ENCODE measurements around the gene PPP1R8. TPM values are rescaled to one million over a fixed set of nuclear protein-coding genes. Genes with fewer than 3 reads are reported as not detected.

Gene PPP1R8
- total RNA-seq, 1 experiment from 2014 or later, result 57.4 TPM

DNA sequence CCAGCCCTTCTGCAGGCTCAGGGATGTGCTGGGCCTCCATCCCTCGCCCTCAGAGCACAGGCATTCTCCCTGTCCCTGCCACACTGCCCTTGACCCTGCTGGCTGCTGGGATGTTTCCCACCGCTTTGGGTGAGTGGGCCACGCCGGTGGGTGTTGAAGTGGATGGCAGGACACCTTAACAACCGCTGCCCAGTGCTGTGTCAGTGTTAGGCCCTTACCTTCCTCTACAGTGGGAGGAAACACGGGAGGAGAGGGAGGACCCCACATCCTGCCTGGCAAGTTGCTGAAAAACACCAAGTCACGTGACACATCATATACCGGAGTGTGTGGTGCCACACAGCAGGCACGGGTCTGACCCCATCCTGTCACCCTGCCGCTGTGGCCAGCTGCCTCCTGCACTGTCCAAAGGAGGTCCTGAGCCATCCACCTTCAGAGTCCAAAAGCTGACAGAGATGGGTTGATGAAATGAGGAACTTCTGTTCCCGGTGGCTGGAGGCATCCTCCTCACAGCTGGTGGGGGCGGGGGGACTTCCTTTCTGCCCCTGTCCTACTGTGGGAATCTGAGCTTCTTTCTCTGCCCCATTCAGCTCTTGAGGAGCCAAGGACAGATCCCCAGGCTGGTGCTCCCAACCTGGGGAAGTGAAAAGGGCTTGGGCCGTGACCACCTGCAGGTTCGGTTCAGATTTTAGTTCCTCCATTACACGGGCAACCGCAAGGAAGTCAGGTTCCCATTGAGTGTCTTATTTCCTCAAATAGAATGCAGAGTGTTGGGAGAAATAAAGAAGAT, 38.5 kb downstream of the PPP1R8 start:
- Histone ChIP-seq H3K36me3 (ENCODE audit: control insufficient read depth in 1 of 2, insufficient read depth in 2 of 2, low read length in 2 of 2) (no peaks in the 10 kb centered on the region), H2AFZ (ENCODE audit: low read depth, low read length, poor library complexity, severe bottlenecking) (no peak overlapping the region), H3K9me2 (ENCODE audit: insufficient read depth) (no peaks in the 10 kb centered on the region), H3K9ac (ENCODE audit: low read length) (no peak overlapping the region), H3K27ac (ENCODE audit: low read depth, low read length) (no peak overlapping the region), H3K79me2 (ENCODE audit: insufficient read depth, low read length) (no peaks in the 10 kb centered on the region), H3K4me2 (ENCODE audit: low read length) (no peak overlapping the region), H3K4me3 (replicated peaks in 1 of 2; ENCODE audit: low read depth in 1 of 2, low read length in 2 of 2) (no peak overlapping the region), H3K27me3 (ENCODE audit: insufficient read depth, low read length) (no peaks in the 10 kb centered on the region), H4K20me1 (ENCODE audit: insufficient read depth) (no peaks in the 10 kb centered on the region), H3K4me1 (ENCODE audit: control insufficient read depth in 1 of 2, insufficient read depth in 2 of 2, low read length in 2 of 2) (peaks cover 5 to 12% of the 10 kb centered on the region in 2 experiments; a peak in 2 of 4 replicates), H3K9me3 (ENCODE audit: control insufficient read depth in 1 of 2, insufficient read depth in 1 of 2, low read depth in 1 of 2, low read length in 2 of 2) (no peaks in the 10 kb centered on the region)
- ATAC-seq (no peak), DNase-seq (ENCODE audit: low read depth, low spot score) (no peak)
- ChIA-PET RAD21 (ENCODE audit: low non-redundant PET in 1 of 2, low total read pairs in 2 of 2, uncharacterized antibody in 2 of 2, unreplicated experiment in 2 of 2) (interaction anchor here in 1 of 2 experiments (0.7 kb wide), 1 partner anchor 201 kb away, joined by 4 read pairs; no protein-coding TSS in a partner anchor), CTCF (no interaction called here), POLR2A (no interaction called here)
- intact Hi-C loops (cut with micrococcal nuclease), result no loop called here
- TF ChIP-seq RAD21 (IDR thresholded peaks at IDR 0.05; ENCODE audit: low read depth), result no peak
- TF ChIP-seq, protein P1, sequence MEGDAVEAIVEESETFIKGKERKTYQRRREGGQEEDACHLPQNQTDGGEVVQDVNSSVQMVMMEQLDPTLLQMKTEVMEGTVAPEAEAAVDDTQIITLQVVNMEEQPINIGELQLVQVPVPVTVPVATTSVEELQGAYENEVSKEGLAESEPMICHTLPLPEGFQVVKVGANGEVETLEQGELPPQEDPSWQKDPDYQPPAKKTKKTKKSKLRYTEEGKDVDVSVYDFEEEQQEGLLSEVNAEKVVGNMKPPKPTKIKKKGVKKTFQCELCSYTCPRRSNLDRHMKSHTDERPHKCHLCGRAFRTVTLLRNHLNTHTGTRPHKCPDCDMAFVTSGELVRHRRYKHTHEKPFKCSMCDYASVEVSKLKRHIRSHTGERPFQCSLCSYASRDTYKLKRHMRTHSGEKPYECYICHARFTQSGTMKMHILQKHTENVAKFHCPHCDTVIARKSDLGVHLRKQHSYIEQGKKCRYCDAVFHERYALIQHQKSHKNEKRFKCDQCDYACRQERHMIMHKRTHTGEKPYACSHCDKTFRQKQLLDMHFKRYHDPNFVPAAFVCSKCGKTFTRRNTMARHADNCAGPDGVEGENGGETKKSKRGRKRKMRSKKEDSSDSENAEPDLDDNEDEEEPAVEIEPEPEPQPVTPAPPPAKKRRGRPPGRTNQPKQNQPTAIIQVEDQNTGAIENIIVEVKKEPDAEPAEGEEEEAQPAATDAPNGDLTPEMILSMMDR (IDR thresholded peaks at IDR 0.05 in 2 of 3, conservative IDR thresholded peaks at IDR 0.05 in 1 of 3; ENCODE audit: borderline replicate concordance in 1 of 3, insufficient read depth in 1 of 3, low read depth in 2 of 3, low read length in 2 of 3), result no peak
- TF ChIP-seq SP1 (IDR thresholded peaks at IDR 0.05; ENCODE audit: low read depth), result no peak
- TF ChIP-seq ZNF274 (IDR thresholded peaks at IDR 0.05; ENCODE audit: low read depth, low read length), result no peak
- TF ChIP-seq FOSL1 (IDR thresholded peaks at IDR 0.05; ENCODE audit: low read depth), result no peak
- TF ChIP-seq SIN3A (IDR thresholded peaks at IDR 0.05; ENCODE audit: low read depth), result no peak
- no peak for TF ChIP-seq ZFX (IDR thresholded peaks at IDR 0.05)
- TF ChIP-seq, protein P2, sequence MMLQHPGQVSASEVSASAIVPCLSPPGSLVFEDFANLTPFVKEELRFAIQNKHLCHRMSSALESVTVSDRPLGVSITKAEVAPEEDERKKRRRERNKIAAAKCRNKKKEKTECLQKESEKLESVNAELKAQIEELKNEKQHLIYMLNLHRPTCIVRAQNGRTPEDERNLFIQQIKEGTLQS (IDR thresholded peaks at IDR 0.05), result no peak
- no peak for TF ChIP-seq POLR2AphosphoS5 (IDR thresholded peaks at IDR 0.05; ENCODE audit: low read depth, low read length)
- TF ChIP-seq CEBPB (IDR thresholded peaks at IDR 0.05; ENCODE audit: low read depth), result no peak
- TF ChIP-seq, protein P3, sequence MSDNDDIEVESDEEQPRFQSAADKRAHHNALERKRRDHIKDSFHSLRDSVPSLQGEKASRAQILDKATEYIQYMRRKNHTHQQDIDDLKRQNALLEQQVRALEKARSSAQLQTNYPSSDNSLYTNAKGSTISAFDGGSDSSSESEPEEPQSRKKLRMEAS (IDR thresholded peaks at IDR 0.05), result no peak
- no peak for TF ChIP-seq EZH2phosphoT487 (IDR thresholded peaks at IDR 0.05; ENCODE audit: borderline replicate concordance)
- TF ChIP-seq ELF1 (IDR thresholded peaks at IDR 0.05; ENCODE audit: borderline replicate concordance, low read depth), result no peak
- TF ChIP-seq EZH2 (IDR thresholded peaks at IDR 0.05), result no peak
- TF ChIP-seq EGR1 (IDR thresholded peaks at IDR 0.05; ENCODE audit: low read depth), result no peak
- TF ChIP-seq SRF (IDR thresholded peaks at IDR 0.05; ENCODE audit: low read depth), result no peak
- no peak for TF ChIP-seq POLR2A (IDR thresholded peaks at IDR 0.05; ENCODE audit: borderline replicate concordance, extremely low read depth, insufficient read depth, insufficient read length)
- TF ChIP-seq CBX3 (IDR thresholded peaks at IDR 0.05; ENCODE audit: low read depth), result no peak
- no peak for TF ChIP-seq YY1 (IDR thresholded peaks at IDR 0.05; ENCODE audit: extremely low read depth, insufficient replicate concordance, low read depth, low read length)
- BruUV-seq (replicated peaks), result no TSS peak
